Left lung (tissue), 10 donors: ENCODE results near the gene PALB2. TPM values are rescaled to one million over a fixed set of nuclear protein-coding genes. Genes with fewer than 3 reads are reported as not detected.
A peak's percentile ranks its signal among the peaks of the same experiment; 100 is the strongest.

Experiments
- ATAC-seq: fragments of 200-7000 bp; cut with Tn5 transposase; one replicate; pipeline ENCODE4 v1.9.1; 2020; ENCODE audit warnings: moderate library complexity
- DNase-seq, 4 donors: peaks; one replicate each; pipeline ENCODE4 v3.0.0-alpha.2; 2013 to 2020
- H3K27ac ChIP-seq, 2 donors: fragments of 200-600 bp; sonication (generic) in 1 of 2; one replicate each; pipeline versions ENCODE4 v1.5.0 to v1.8.0; 2020 to 2021
- H3K27me3 ChIP-seq, 2 donors: fragments of 200-600 bp; sonication (generic) in 1 of 2; one replicate each; pipeline versions ENCODE4 v1.5.0 to v1.8.0; 2020 to 2021
- H3K36me3 ChIP-seq, 2 donors: fragments of 200-600 bp; sonication (generic) in 1 of 2; one replicate each; pipeline versions ENCODE4 v1.5.0 to v1.8.0; 2020 to 2021
- H3K4me1 ChIP-seq, 2 donors: fragments of 200-600 bp; one replicate each; pipeline ENCODE4 v1.8.0; 2021
- H3K4me3 ChIP-seq, 2 donors: fragments of 200-600 bp; sonication (generic) in 1 of 2; one replicate each; pipeline versions ENCODE4 v1.5.0 to v1.8.0; 2020 to 2021; ENCODE audit warnings: mild to moderate bottlenecking in 1 of 2
- H3K9me3 ChIP-seq, 2 donors: fragments of 200-600 bp; sonication (generic) in 1 of 2; one replicate each; pipeline versions ENCODE4 v1.5.0 to v1.8.0; 2020 to 2021
- CTCF ChIP-seq, 2 donors: fragments of 200-600 bp; sonication (generic) in 1 of 2; IDR thresholded peaks; one replicate each; pipeline versions ENCODE4 v1.5.0 to v1.8.0; 2021; ENCODE audit warnings: antibody characterized with exemption in 2 of 2
- intact Hi-C, 2 donors: fragments of 100-400 bp; cut with DNase I; formaldehyde crosslinking; loops; one replicate each; pipeline versions ENCODE4 v1.11.2 to v1.14.2; 2022
- polyA plus RNA-seq, 6 donors: library from polyadenylated mRNA; unstranded; fragments of 120-200 nt; gene quantifications; one replicate each; pipeline ENCODE4 v1.2.1, GENCODE V29; 2013; ENCODE audit not compliant: insufficient read length in 6 of 6
- total RNA-seq, 2 donors: library from RNA; stranded (reverse); fragmentation: NEBNext Ultra II Directional; extraction: Animal tissue kit (Norgen Biotek cat#: 25700); gene quantifications; one replicate each; pipeline ENCODE4 v1.2.1, GENCODE V29; 2021
- donor health status: DM: no; HTN: yes; CAD: no.
- donor health status: DM: no; HTN: no; CAD: no.

PALB2 gene
- total and polyA plus RNA-seq, 8 donors = 10.3 to 20.4 (median 15.8) TPM

- no peaks in the 10 kb centered on the region for H3K4me1 ChIP-seq
- intact Hi-C loops = no loop called here
- ATAC-seq (no peak), DNase-seq (no peak)
- H3K27ac ChIP-seq = no peak overlapping the region
- H3K36me3 ChIP-seq = peaks cover 0 to 80% of the 10 kb centered on the region in 2 donors
- no peak overlapping the region for H3K4me3 ChIP-seq
- no peaks in the 10 kb centered on the region for H3K27me3 ChIP-seq
- TF ChIP-seq CTCF (IDR thresholded peaks at IDR 0.05) = no peak
- no peaks in the 10 kb centered on the region for H3K9me3 ChIP-seq
Measured at GRCh38 chr16:23581764-23582163, 59.3 kb downstream of the PALB2 start.

- Histone ChIP-seq H3K9me3 (no peaks in the 10 kb centered on the region), H3K36me3 (peaks cover 0 to 74% of the 10 kb centered on the region in 2 donors), H3K27me3 (no peaks in the 10 kb centered on the region), H3K27ac (no peak overlapping the region), H3K4me3 (no peak overlapping the region), H3K4me1 (no peaks in the 10 kb centered on the region)
- TF ChIP-seq CTCF (IDR thresholded peaks at IDR 0.05) = no peak
- DNase-seq = no peak
- intact Hi-C loops = no loop called here
- ATAC-seq = no peak
Measured at GRCh38 chr16:23580391-23580790, 60.7 kb downstream of the PALB2 start.

- Histone ChIP-seq H3K4me1 (no peaks in the 10 kb centered on the region), H3K4me3 (no peak overlapping the region), H3K36me3 (peaks cover 0 to 71% of the 10 kb centered on the region in 2 donors), H3K9me3 (no peaks in the 10 kb centered on the region), H3K27ac (no peak overlapping the region), H3K27me3 (no peaks in the 10 kb centered on the region)
- ATAC-seq (no peak), DNase-seq (no peak)
- intact Hi-C loops = no loop called here
- TF ChIP-seq CTCF (IDR thresholded peaks at IDR 0.05) = no peak
Measured at GRCh38 chr16:23579371-23579770, 61.7 kb downstream of the PALB2 start.

- intact Hi-C loops = no loop called here
- no peak overlapping the region for H3K27ac ChIP-seq
- no peak overlapping the region for H3K4me3 ChIP-seq
- H3K27me3 ChIP-seq = no peaks in the 10 kb centered on the region
- TF ChIP-seq CTCF (IDR thresholded peaks at IDR 0.05) = no peak
- H3K4me1 ChIP-seq = no peaks in the 10 kb centered on the region
- DNase-seq (peak in 1 of 4 donors; percentile 36), ATAC-seq (no peak)
- H3K36me3 ChIP-seq = peaks cover 0 to 77% of the 10 kb centered on the region in 2 donors
- H3K9me3 ChIP-seq = no peaks in the 10 kb centered on the region
Measured at GRCh38 chr16:23578101-23578830, 62.8 kb downstream of the PALB2 start.

- intact Hi-C loops = no loop called here
- H3K4me3 ChIP-seq = no peak overlapping the region
- no peak for DNase-seq
- H3K9me3 ChIP-seq = no peaks in the 10 kb centered on the region
- TF ChIP-seq CTCF (IDR thresholded peaks at IDR 0.05) = no peak
- peaks cover 0 to 85% of the 10 kb centered on the region in 2 donors for H3K36me3 ChIP-seq
- no peak overlapping the region for H3K27ac ChIP-seq
- ATAC-seq = no peak
- H3K4me1 ChIP-seq = no peaks in the 10 kb centered on the region
- H3K27me3 ChIP-seq = no peaks in the 10 kb centered on the region
Measured at GRCh38 chr16:23577493-23577892, 63.6 kb downstream of the PALB2 start.
